GM12892 (cell line): ENCODE measurements around the gene RTP1.
"Not testable (repeated sequence)": the region's sequence is repeated elsewhere in the genome, so short reads cannot be mapped to it uniquely, and the experiment has no call there.

Source experiments
- POLR2A ChIP-seq: IDR thresholded peaks from 2 replicates; pipeline ENCODE4 v1.6.1; 2011; ENCODE audit warnings: low read depth, low read length, control low read depth
- POLR2AphosphoS5 ChIP-seq: IDR thresholded peaks from 2 replicates; pipeline ENCODE4 v1.6.1; 2011; ENCODE audit warnings: low read depth, low read length, control low read depth

GRCh38 chr3:187238835-187239234, 41.5 kb downstream of the RTP1 start:
- TF ChIP-seq POLR2A, POLR2AphosphoS5: not testable (repeated sequence)
